Loucy (cell line): ENCODE measurements around the gene XPNPEP3.

Source experiments
- H2AFZ ChIP-seq: fragments of 200-600 bp; sonication (generic); 2 replicates; pipeline ENCODE4 v1.6.0; 2016; ENCODE audit warnings: antibody characterized with exemption, mild to moderate bottlenecking, low read length, moderate library complexity
- H3F3A ChIP-seq: fragments of 200-600 bp; 2 replicates; pipeline ENCODE4 v1.6.0; 2016; ENCODE audit warnings: antibody characterized with exemption, low read depth, mild to moderate bottlenecking
- H3K27me3 ChIP-seq: fragments of 200-600 bp; sonication (generic); 2 replicates; pipeline ENCODE4 v1.6.1; 2014; ENCODE audit warnings: low read length, mild to moderate bottlenecking; ENCODE audit not compliant: insufficient read depth, poor library complexity, severe bottlenecking
- H3K36me3 ChIP-seq: fragments of 200-600 bp; sonication (generic); 2 replicates; pipeline ENCODE4 v1.6.1; 2016; ENCODE audit warnings: low read length; ENCODE audit not compliant: insufficient read depth
- H3K4me1 ChIP-seq: fragments of 200-600 bp; sonication (generic); 2 replicates; pipeline ENCODE4 v1.5.1; 2014; ENCODE audit warnings: low read length, mild to moderate bottlenecking; ENCODE audit not compliant: insufficient read depth, poor library complexity, severe bottlenecking
- H3K4me2 ChIP-seq: fragments of 200-600 bp; sonication (generic); 2 replicates; pipeline ENCODE4 v1.6.0; 2014; ENCODE audit warnings: antibody characterized with exemption, low read length, low read depth, mild to moderate bottlenecking; ENCODE audit not compliant: poor library complexity, severe bottlenecking
- H3K4me3 ChIP-seq: fragments of 200-600 bp; sonication (generic); 2 replicates; pipeline ENCODE4 v1.5.1; 2014; ENCODE audit warnings: low read length, mild to moderate bottlenecking, mixed read lengths; ENCODE audit not compliant: poor library complexity, severe bottlenecking
- H3K79me2 ChIP-seq: fragments of 200-600 bp; sonication (generic); 2 replicates; pipeline ENCODE4 v1.6.1; 2014; ENCODE audit warnings: low read length; ENCODE audit not compliant: insufficient read depth
- H3K9ac ChIP-seq: fragments of 200-600 bp; sonication (generic); 2 replicates; pipeline ENCODE4 v1.6.0; 2014; ENCODE audit warnings: mild to moderate bottlenecking, low read depth, low read length, moderate library complexity; ENCODE audit not compliant: poor library complexity, severe bottlenecking
- H3K9me2 ChIP-seq: fragments of 200-600 bp; sonication (generic); replicated peaks from 2 replicates; pipeline ENCODE4 v1.6.1; 2016; ENCODE audit warnings: low read depth, low read length, mixed read lengths
- H3K9me3 ChIP-seq: fragments of 200-600 bp; sonication (generic); 2 replicates; pipeline ENCODE4 v1.6.1; 2014; ENCODE audit warnings: mild to moderate bottlenecking, antibody characterized with exemption, low read length, low read depth; ENCODE audit not compliant: insufficient read depth
- H4K20me1 ChIP-seq: fragments of 200-600 bp; sonication (generic); 2 replicates; pipeline ENCODE4 v1.6.0; 2014; ENCODE audit warnings: antibody characterized with exemption, low read length, mild to moderate bottlenecking; ENCODE audit not compliant: insufficient read depth, poor library complexity, severe bottlenecking
- EZH2phosphoT487 ChIP-seq: fragments of 200-600 bp; IDR thresholded peaks from 2 replicates; pipeline ENCODE4 v1.6.1; 2018; ENCODE audit warnings: antibody characterized with exemption, mild to moderate bottlenecking, moderate library complexity, borderline replicate concordance
- TF ChIP-seq, protein P1 (sequence below): fragments of 200-600 bp; sonication (generic); conservative IDR thresholded peaks from 2 replicates; pipeline ENCODE4 v1.5.1; 2014; ENCODE audit warnings: mild to moderate bottlenecking, antibody characterized with exemption, low read length

XPNPEP3 gene

GRCh38 chr22:40972587-40972986 lies 115.6 kb downstream of the XPNPEP3 start:
- no peaks in the 10 kb centered on the region for H4K20me1 ChIP-seq

GRCh38 chr22:40973144-40973543 lies 116.2 kb downstream of the XPNPEP3 start:
- Histone ChIP-seq H3K79me2 (no peaks in the 10 kb centered on the region), H3K9me3 (no peaks in the 10 kb centered on the region), H3K4me2 (no peak overlapping the region), H3K9ac (no peak overlapping the region), H3K27me3 (no peaks in the 10 kb centered on the region), H2AFZ (no peak overlapping the region), H3K36me3 (peaks cover 36% of the 10 kb centered on the region; the same call in 1 of the 2 replicates), H3K4me1 (no peaks in the 10 kb centered on the region), H3F3A (no peaks in the 10 kb centered on the region), H3K4me3 (no peak overlapping the region), H3K9me2 (no peaks in the 10 kb centered on the region), H4K20me1 (no peaks in the 10 kb centered on the region)
- TF ChIP-seq, protein P1, sequence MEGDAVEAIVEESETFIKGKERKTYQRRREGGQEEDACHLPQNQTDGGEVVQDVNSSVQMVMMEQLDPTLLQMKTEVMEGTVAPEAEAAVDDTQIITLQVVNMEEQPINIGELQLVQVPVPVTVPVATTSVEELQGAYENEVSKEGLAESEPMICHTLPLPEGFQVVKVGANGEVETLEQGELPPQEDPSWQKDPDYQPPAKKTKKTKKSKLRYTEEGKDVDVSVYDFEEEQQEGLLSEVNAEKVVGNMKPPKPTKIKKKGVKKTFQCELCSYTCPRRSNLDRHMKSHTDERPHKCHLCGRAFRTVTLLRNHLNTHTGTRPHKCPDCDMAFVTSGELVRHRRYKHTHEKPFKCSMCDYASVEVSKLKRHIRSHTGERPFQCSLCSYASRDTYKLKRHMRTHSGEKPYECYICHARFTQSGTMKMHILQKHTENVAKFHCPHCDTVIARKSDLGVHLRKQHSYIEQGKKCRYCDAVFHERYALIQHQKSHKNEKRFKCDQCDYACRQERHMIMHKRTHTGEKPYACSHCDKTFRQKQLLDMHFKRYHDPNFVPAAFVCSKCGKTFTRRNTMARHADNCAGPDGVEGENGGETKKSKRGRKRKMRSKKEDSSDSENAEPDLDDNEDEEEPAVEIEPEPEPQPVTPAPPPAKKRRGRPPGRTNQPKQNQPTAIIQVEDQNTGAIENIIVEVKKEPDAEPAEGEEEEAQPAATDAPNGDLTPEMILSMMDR: no peak
- no peak for TF ChIP-seq EZH2phosphoT487

More at GRCh38 chr22:40972587-40972986, 115.6 kb downstream of the XPNPEP3 start:
- no peak overlapping the region for H3K4me2 ChIP-seq
- no peaks in the 10 kb centered on the region for H3K79me2 ChIP-seq
- peaks cover 42% of the 10 kb centered on the region; the same call in 1 of the 2 replicates for H3K36me3 ChIP-seq
- no peak overlapping the region for H3K9ac ChIP-seq
- no peaks in the 10 kb centered on the region for H3K9me2 ChIP-seq
- TF ChIP-seq, protein P1: no peak
- no peak for TF ChIP-seq EZH2phosphoT487
- no peak overlapping the region for H3K4me3 ChIP-seq
- H3K4me1 ChIP-seq: no peaks in the 10 kb centered on the region
- no peaks in the 10 kb centered on the region for H3K27me3 ChIP-seq
- H2AFZ ChIP-seq: no peak overlapping the region
- H3K9me3 ChIP-seq: no peaks in the 10 kb centered on the region
- H3F3A ChIP-seq: no peaks in the 10 kb centered on the region

GRCh38 chr22:40975366-40975765 lies 118.4 kb downstream of the XPNPEP3 start:
- Histone ChIP-seq H3K9ac (no peak overlapping the region), H3K27me3 (no peaks in the 10 kb centered on the region), H3K4me1 (no peaks in the 10 kb centered on the region), H3K36me3 (peaks cover 18% of the 10 kb centered on the region; the same call in 1 of the 2 replicates), H3K4me2 (no peak overlapping the region), H3F3A (no peaks in the 10 kb centered on the region), H2AFZ (no peak overlapping the region), H3K9me2 (no peaks in the 10 kb centered on the region), H4K20me1 (no peaks in the 10 kb centered on the region), H3K9me3 (no peaks in the 10 kb centered on the region), H3K79me2 (no peaks in the 10 kb centered on the region), H3K4me3 (no peak overlapping the region)
- TF ChIP-seq, protein P1: no peak
- TF ChIP-seq EZH2phosphoT487: no peak
